B cell (primary cell): ENCODE data around the gene TNRC6C. TPM values are rescaled to one million over a fixed set of nuclear protein-coding genes. Genes with fewer than 3 reads are reported as not detected.

ENCODE experiments used
- ATAC-seq: fragments of 200-7000 bp; cut with Tn5 transposase; one replicate; pipeline ENCODE4 v1.10.0; 2021; ENCODE audit warnings: low read depth, mild to moderate bottlenecking, moderate number of reproducible peaks, moderate library complexity
- CTCF ChIA-PET: fragments of 350-600 bp; sonication (Branson Sonifier 250); formaldehyde crosslinking; loops from one replicate; lab custom pipeline; 2021; ENCODE audit warnings: antibody characterized with exemption, inconsistent platforms; lab: Charles Lee
- POLR2A ChIA-PET: fragments of 350-600 bp; sonication (Branson Sonifier 250); formaldehyde crosslinking; loops from one replicate; lab custom pipeline; 2021; ENCODE audit warnings: antibody characterized with exemption; lab: Charles Lee
- DNase-seq: peaks from one replicate; pipeline ENCODE4 v3.0.0; 2013
- H2AFZ ChIP-seq: 2 replicates; pipeline ENCODE4 v1.6.1; 2012; ENCODE audit warnings: mild to moderate bottlenecking, low read depth, low read length; ENCODE audit not compliant: insufficient read depth, poor library complexity, severe bottlenecking
- H3K27ac ChIP-seq, 2 donors: 1 replicate in 1 of 2; 2 replicates in 1 of 2; pipeline ENCODE4 v1.5.1; 2012 to 2013; ENCODE audit warnings: low read length in 2 of 2, mild to moderate bottlenecking in 2 of 2, moderate library complexity in 1 of 2
- H3K27me3 ChIP-seq, 4 experiments: fragments of 200-600 bp in 1 of 4; sonication (generic) in 1 of 4; replicated peaks in 1 of 4; 1 replicate in 2 of 4; 2 replicates in 2 of 4; pipeline versions ENCODE4 v1.6.1 to v1.7.0; 2013 to 2016; ENCODE audit warnings: low read length in 3 of 4, mild to moderate bottlenecking in 2 of 4, mixed read lengths in 1 of 4, moderate library complexity in 1 of 4; ENCODE audit not compliant: insufficient read depth in 4 of 4, control insufficient read depth in 3 of 4; ENCODE audit errors: control extremely low read depth in 1 of 4
- H3K36me3 ChIP-seq, 2 experiments: replicated peaks in 1 of 2; 1 replicate in 1 of 2; 2 replicates in 1 of 2; pipeline versions ENCODE4 v1.6.1 to v1.7.1; 2013; ENCODE audit warnings: low read length in 1 of 2; ENCODE audit not compliant: insufficient read depth in 2 of 2, control insufficient read depth in 1 of 2; ENCODE audit errors: control extremely low read depth in 1 of 2, extremely low read depth in 1 of 2
- H3K4me1 ChIP-seq, 2 donors: fragments of 200-600 bp in 1 of 2; sonication (generic) in 1 of 2; 1 replicate in 1 of 2; 2 replicates in 1 of 2; pipeline versions ENCODE4 v1.5.1 to v1.6.1; 2013 to 2017; ENCODE audit warnings: low read length in 2 of 2; ENCODE audit not compliant: control insufficient read depth in 2 of 2, insufficient read depth in 2 of 2
- H3K4me2 ChIP-seq: replicated peaks from 2 replicates; pipeline ENCODE3; 2012; ENCODE audit warnings: mild to moderate bottlenecking, low read depth, low read length; ENCODE audit not compliant: poor library complexity, severe bottlenecking
- H3K4me3 ChIP-seq, 5 experiments: fragments of 200-600 bp in 1 of 5; sonication (generic) in 1 of 5; 1 replicate in 3 of 5; 2 replicates in 2 of 5; pipeline versions ENCODE4 v1.5.1 to v1.7.0; 2011 to 2016; ENCODE audit warnings: low read length in 4 of 5, mild to moderate bottlenecking in 4 of 5, low read depth in 2 of 5, control low read depth in 1 of 5, moderate library complexity in 1 of 5; ENCODE audit not compliant: insufficient read depth in 1 of 5; ENCODE audit errors: control extremely low read depth in 1 of 5, extremely low read depth in 1 of 5
- H3K79me2 ChIP-seq: fragments of 200-600 bp; sonication (generic); one replicate; pipeline ENCODE4 v1.6.0; 2016; ENCODE audit warnings: low read length; ENCODE audit not compliant: control insufficient read depth, insufficient read depth
- H3K9ac ChIP-seq: fragments of 200-600 bp; sonication (generic); 2 replicates; pipeline ENCODE4 v1.6.1; 2017; ENCODE audit warnings: mild to moderate bottlenecking, low read length, moderate library complexity
- H3K9me3 ChIP-seq, 3 donors: one replicate each; pipeline versions ENCODE4 v1.6.1 to v1.7.1; 2013; ENCODE audit warnings: low read length in 2 of 3; ENCODE audit not compliant: control insufficient read depth in 2 of 3, insufficient read depth in 1 of 3; ENCODE audit errors: control extremely low read depth in 1 of 3
- H4K20me1 ChIP-seq: 2 replicates; pipeline ENCODE4 v1.6.0; 2012; ENCODE audit warnings: mild to moderate bottlenecking, low read length; ENCODE audit not compliant: insufficient read depth, control insufficient read depth, poor library complexity, severe bottlenecking
- H3K27ac Mint-ChIP-seq: one replicate; pipeline ENCODE4 v1.8.0; 2021; ENCODE audit warnings: mixed read lengths
- H3K27me3 Mint-ChIP-seq: one replicate; pipeline ENCODE4 v1.8.0; 2021; ENCODE audit warnings: mixed read lengths
- H3K4me1 Mint-ChIP-seq: one replicate; pipeline ENCODE4 v1.8.0; 2021; ENCODE audit warnings: mixed read lengths
- H3K4me3 Mint-ChIP-seq: one replicate; pipeline ENCODE4 v1.8.0; 2021; ENCODE audit warnings: mixed read lengths
- H3K9me3 Mint-ChIP-seq: one replicate; pipeline ENCODE4 v1.8.0; 2022; ENCODE audit warnings: mixed read lengths; ENCODE audit not compliant: insufficient read depth
- EZH2 ChIP-seq: IDR thresholded peaks from 2 replicates; pipeline ENCODE4 v1.6.1; 2012; ENCODE audit warnings: borderline replicate concordance, low read depth, mild to moderate bottlenecking, moderate library complexity, low read length; ENCODE audit not compliant: insufficient read depth, poor library complexity, severe bottlenecking
- WGBS: methylation state at CpG from one replicate; pipeline ENCODE4 v1.1.5; 2013; ENCODE audit warnings: missing lambda C conversion rate; ENCODE audit not compliant: insufficient coverage; 5-methylcytosine and 5-hydroxymethylcytosine counted together
- intact Hi-C: fragments of 100-400 bp; cut with micrococcal nuclease; formaldehyde crosslinking; loops from one replicate; pipeline ENCODE4 v1.10.0; 2022
- polyA plus RNA-seq: library from polyadenylated mRNA; depleted of rRNA; stranded (reverse); fragments of >200 nt; gene quantifications from 2 replicates; pipeline ENCODE4 v1.2.3, GENCODE V29; 2012
- total RNA-seq, 2 donors: library from RNA; stranded (reverse); fragments of 120-200 nt in 1 of 2; gene quantifications; 1 replicate in 1 of 2; 2 replicates in 1 of 2; pipeline versions ENCODE4 v1.2.3 to v1.2.4, GENCODE V29; 2013 to 2022
- TF ChIP-seq, protein P1 (sequence below): fragments of 200-600 bp; IDR thresholded peaks from one replicate; pipeline ENCODE4 v1.8.0; 2022; ENCODE audit warnings: antibody characterized with exemption, mild to moderate bottlenecking

The TNRC6C gene
- total and polyA plus RNA-seq, 2 donors (not counting 1 experiment from before 2014, with no cell fraction given): 3.9 to 63.8 TPM

DNA sequence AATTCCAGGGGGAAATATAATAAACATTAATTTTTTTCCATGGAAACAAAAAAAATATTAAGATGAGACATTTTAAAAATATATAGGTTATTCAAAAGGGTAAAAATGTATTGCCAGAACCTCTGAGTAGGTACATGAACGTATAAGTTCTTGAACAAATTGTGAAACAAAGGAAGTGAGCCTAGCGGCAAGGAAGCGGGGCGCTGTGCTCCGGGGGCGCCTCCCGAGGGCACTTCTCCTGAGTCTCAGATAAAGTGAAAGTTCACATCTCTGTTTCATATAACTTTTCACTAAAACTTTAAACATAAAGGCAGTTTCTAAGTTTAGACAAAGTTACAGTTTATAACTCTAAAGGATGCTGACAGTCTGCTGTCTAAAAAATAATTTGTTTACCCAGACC is 52.3 kb downstream of the TNRC6C start:
- Histone ChIP-seq H3K9ac (no peak overlapping the region), H3K4me2 (no peak overlapping the region), H3K9me3 (no peaks in the 10 kb centered on the region), H3K79me2 (no peaks in the 10 kb centered on the region), H4K20me1 (peaks cover 18% of the 10 kb centered on the region), H3K4me3 (no peak overlapping the region), H2AFZ (no peak overlapping the region), H3K4me1 (no peaks in the 10 kb centered on the region), H3K27ac (no peak overlapping the region), H3K36me3 (peaks cover 4 to 10% of the 10 kb centered on the region in 2 experiments), H3K27me3 (no peaks in the 10 kb centered on the region)
- H3K4me1 Mint-ChIP-seq: peaks cover 12% of the 10 kb centered on the region
- no peak overlapping the region for H3K27ac Mint-ChIP-seq
- POLR2A ChIA-PET: no interaction called here
- no peaks in the 10 kb centered on the region for H3K27me3 Mint-ChIP-seq
- TF ChIP-seq, protein P1, sequence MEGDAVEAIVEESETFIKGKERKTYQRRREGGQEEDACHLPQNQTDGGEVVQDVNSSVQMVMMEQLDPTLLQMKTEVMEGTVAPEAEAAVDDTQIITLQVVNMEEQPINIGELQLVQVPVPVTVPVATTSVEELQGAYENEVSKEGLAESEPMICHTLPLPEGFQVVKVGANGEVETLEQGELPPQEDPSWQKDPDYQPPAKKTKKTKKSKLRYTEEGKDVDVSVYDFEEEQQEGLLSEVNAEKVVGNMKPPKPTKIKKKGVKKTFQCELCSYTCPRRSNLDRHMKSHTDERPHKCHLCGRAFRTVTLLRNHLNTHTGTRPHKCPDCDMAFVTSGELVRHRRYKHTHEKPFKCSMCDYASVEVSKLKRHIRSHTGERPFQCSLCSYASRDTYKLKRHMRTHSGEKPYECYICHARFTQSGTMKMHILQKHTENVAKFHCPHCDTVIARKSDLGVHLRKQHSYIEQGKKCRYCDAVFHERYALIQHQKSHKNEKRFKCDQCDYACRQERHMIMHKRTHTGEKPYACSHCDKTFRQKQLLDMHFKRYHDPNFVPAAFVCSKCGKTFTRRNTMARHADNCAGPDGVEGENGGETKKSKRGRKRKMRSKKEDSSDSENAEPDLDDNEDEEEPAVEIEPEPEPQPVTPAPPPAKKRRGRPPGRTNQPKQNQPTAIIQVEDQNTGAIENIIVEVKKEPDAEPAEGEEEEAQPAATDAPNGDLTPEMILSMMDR: no peak
- no peak for TF ChIP-seq EZH2
- intact Hi-C loops: loop anchor here (5.0 kb wide), 1 partner anchor 53 kb away; the partner anchor contains the start of gene TNRC6C
- no CpG with 5 or more reads among the region's 7 CpGs for WGBS
- no peak overlapping the region for H3K4me3 Mint-ChIP-seq
- no peak for ATAC-seq
- DNase-seq: no peak
- CTCF ChIA-PET: interaction anchor here (0.6 to 10.6 kb wide), 6 partner anchors 9 to 610 kb away, joined by 3 to 199 read pairs (median 6); no protein-coding TSS in a partner anchor
- H3K9me3 Mint-ChIP-seq: no peaks in the 10 kb centered on the region

DNA sequence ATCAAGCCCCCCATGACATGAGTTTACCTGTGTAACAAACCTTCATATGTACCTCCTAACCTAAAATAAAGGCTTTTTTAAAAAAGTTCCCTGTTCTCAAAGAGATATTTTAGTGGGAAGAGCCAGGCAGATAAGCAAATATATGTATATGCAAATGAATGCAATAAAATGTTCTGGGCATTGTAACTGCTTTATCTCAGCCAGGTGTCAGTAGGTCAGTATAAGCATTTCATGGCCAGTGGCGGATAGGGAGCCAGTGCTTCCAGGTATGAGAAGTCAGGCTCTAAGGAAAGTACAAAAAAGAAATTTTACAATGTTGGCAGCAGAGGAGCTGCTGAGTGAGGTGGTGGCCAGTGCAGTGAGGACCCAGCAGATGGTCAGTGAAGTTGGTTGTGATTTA is 53.9 kb downstream of the TNRC6C start:
- no peak overlapping the region for H3K27ac Mint-ChIP-seq
- H3K4me1 Mint-ChIP-seq: peaks cover 7% of the 10 kb centered on the region
- intact Hi-C loops: loop anchor here (5.0 kb wide), 1 partner anchor 55 kb away; the partner anchor contains the start of gene TNRC6C
- no peak overlapping the region for H3K4me3 Mint-ChIP-seq
- Histone ChIP-seq H3K36me3 (peaks cover 4 to 7% of the 10 kb centered on the region in 2 experiments), H3K79me2 (no peaks in the 10 kb centered on the region), H2AFZ (no peak overlapping the region), H3K9me3 (no peaks in the 10 kb centered on the region), H3K4me2 (no peak overlapping the region), H4K20me1 (peaks cover 18% of the 10 kb centered on the region), H3K27me3 (no peaks in the 10 kb centered on the region), H3K27ac (no peak overlapping the region), H3K9ac (no peak overlapping the region), H3K4me1 (no peaks in the 10 kb centered on the region), H3K4me3 (no peak overlapping the region)
- H3K9me3 Mint-ChIP-seq: no peaks in the 10 kb centered on the region
- no peaks in the 10 kb centered on the region for H3K27me3 Mint-ChIP-seq
- DNase-seq: no peak
- 100% methylated on average over 1 of the region's 1 CpG for WGBS
- TF ChIP-seq, protein P1: no peak
- TF ChIP-seq EZH2: no peak
- ChIA-PET POLR2A (no interaction called here), CTCF (interaction anchor here (0.8 to 10.6 kb wide), 21 partner anchors 8 to 882 kb away, joined by 3 to 199 read pairs (median 5); partner anchors contain the start of gene TNRC6C)
- ATAC-seq: no peak
